KOPT-K1 (cell line): ENCODE results near the gene PREX1.

Source experiments
- H3K27ac ChIP-seq: fragments of 200-600 bp; sonication (generic); 2 replicates; pipeline ENCODE4 v1.5.1; 2016; ENCODE audit warnings: antibody characterized with exemption, mild to moderate bottlenecking, low read depth, low read length; ENCODE audit not compliant: poor library complexity, severe bottlenecking
- H3K36me3 ChIP-seq: fragments of 200-600 bp; sonication (generic); 2 replicates; pipeline ENCODE4 v1.5.1; 2017; ENCODE audit warnings: antibody characterized with exemption, mild to moderate bottlenecking, low read length, moderate library complexity; ENCODE audit not compliant: insufficient read depth
- H3K9me3 ChIP-seq: fragments of 200-600 bp; sonication (generic); 2 replicates; pipeline ENCODE4 v1.5.1; 2017; ENCODE audit warnings: antibody characterized with exemption, low read length, mild to moderate bottlenecking; ENCODE audit not compliant: insufficient read depth, poor library complexity, severe bottlenecking

Gene PREX1

GRCh38 chr20:48773837-48774418 lies 53.9 kb downstream of the PREX1 start:
- Histone ChIP-seq H3K9me3 (peaks cover 20% of the 10 kb centered on the region), H3K27ac (no peak overlapping the region), H3K36me3 (no peaks in the 10 kb centered on the region)

GRCh38 chr20:48772183-48772976 lies 55.4 kb downstream of the PREX1 start:
- Histone ChIP-seq H3K27ac (no peak overlapping the region), H3K9me3 (peaks cover 20% of the 10 kb centered on the region), H3K36me3 (no peaks in the 10 kb centered on the region)

GRCh38 chr20:48771542-48771941 lies 56.3 kb downstream of the PREX1 start:
- peaks cover 16% of the 10 kb centered on the region for H3K9me3 ChIP-seq
- no peak overlapping the region for H3K27ac ChIP-seq
- no peaks in the 10 kb centered on the region for H3K36me3 ChIP-seq

GRCh38 chr20:48770700-48771442 lies 56.9 kb downstream of the PREX1 start:
- Histone ChIP-seq H3K27ac (no peak overlapping the region), H3K36me3 (no peaks in the 10 kb centered on the region), H3K9me3 (peaks cover 10% of the 10 kb centered on the region)

- Histone ChIP-seq H3K36me3 (no peaks in the 10 kb centered on the region), H3K27ac (peak overlapping the region; percentile 35), H3K9me3 (no peaks in the 10 kb centered on the region)
These were observed 58.5 kb downstream of the PREX1 start for GRCh38 chr20:48769069-48769983.

- Histone ChIP-seq H3K36me3 (no peaks in the 10 kb centered on the region), H3K27ac (no peak overlapping the region), H3K9me3 (no peaks in the 10 kb centered on the region)
These were observed 60.5 kb downstream of the PREX1 start for GRCh38 chr20:48766961-48767960.

- H3K36me3 ChIP-seq, result no peaks in the 10 kb centered on the region
- H3K27ac ChIP-seq, result no peak overlapping the region
- no peaks in the 10 kb centered on the region for H3K9me3 ChIP-seq
These were observed 61.6 kb downstream of the PREX1 start for GRCh38 chr20:48766205-48766604.

GRCh38 chr20:48765359-48765758 lies 62.4 kb downstream of the PREX1 start:
- no peaks in the 10 kb centered on the region for H3K36me3 ChIP-seq
- no peak overlapping the region for H3K27ac ChIP-seq
- H3K9me3 ChIP-seq, result no peaks in the 10 kb centered on the region

GRCh38 chr20:48763216-48763914 lies 64.4 kb downstream of the PREX1 start:
- no peaks in the 10 kb centered on the region for H3K36me3 ChIP-seq
- no peak overlapping the region for H3K27ac ChIP-seq
- no peaks in the 10 kb centered on the region for H3K9me3 ChIP-seq

GRCh38 chr20:48761874-48762273 lies 65.9 kb downstream of the PREX1 start:
- no peaks in the 10 kb centered on the region for H3K36me3 ChIP-seq
- H3K9me3 ChIP-seq, result no peaks in the 10 kb centered on the region
- H3K27ac ChIP-seq, result peak overlapping the region; percentile 82

- H3K36me3 ChIP-seq, result no peaks in the 10 kb centered on the region
- H3K27ac ChIP-seq, result peak overlapping the region; percentile 82
- H3K9me3 ChIP-seq, result no peaks in the 10 kb centered on the region
These were observed 66.6 kb downstream of the PREX1 start for GRCh38 chr20:48761023-48761785.

- peaks cover under 1% of the 10 kb centered on the region for H3K9me3 ChIP-seq
- H3K27ac ChIP-seq, result peak overlapping the region; percentile 82
These were observed 67.3 kb downstream of the PREX1 start for GRCh38 chr20:48760403-48760983.

More at GRCh38 chr20:48760403-48760983, 67.3 kb downstream of the PREX1 start:
- no peaks in the 10 kb centered on the region for H3K36me3 ChIP-seq
